ENCODE measurements around the gene TMEM250. TPM values are rescaled to one million over a fixed set of nuclear protein-coding genes. Genes with fewer than 3 reads are reported as not detected.

TMEM250 gene
- total RNA-seq, 2 experiments from 2014 or later = 27.2 to 28.7 TPM

DNA sequence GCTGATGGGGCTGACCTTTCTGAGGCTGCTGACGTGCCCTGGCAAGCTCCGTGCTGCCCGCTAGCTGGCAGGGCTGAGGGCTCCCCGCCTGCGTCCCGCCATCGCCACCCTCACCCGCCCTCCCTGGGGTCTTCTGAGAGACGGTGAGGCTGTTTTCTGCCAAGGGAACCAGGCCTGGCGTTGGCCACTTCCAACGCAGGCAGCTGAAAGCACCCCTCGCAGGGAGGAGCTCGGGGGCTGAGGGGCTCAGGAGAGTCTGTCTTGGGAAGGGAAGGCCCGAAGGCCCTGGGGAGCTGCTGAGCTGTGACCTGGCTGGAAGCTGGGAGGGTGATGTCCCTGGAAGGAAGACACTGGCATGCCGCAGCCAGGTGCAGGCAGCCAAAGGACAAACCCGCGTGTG lies 9.8 kb upstream of the TMEM250 start:
- peaks cover 17% of the 10 kb centered on the region for H3K27me3 Mint-ChIP-seq
- H3K4me3 Mint-ChIP-seq = no peak overlapping the region
- DNase-seq = no peak
- H3K4me1 Mint-ChIP-seq = no peaks in the 10 kb centered on the region
- no peaks in the 10 kb centered on the region for H3K36me3 Mint-ChIP-seq
- no peaks in the 10 kb centered on the region for H3K9me3 Mint-ChIP-seq
- no peak overlapping the region for H3K27ac Mint-ChIP-seq

DNA sequence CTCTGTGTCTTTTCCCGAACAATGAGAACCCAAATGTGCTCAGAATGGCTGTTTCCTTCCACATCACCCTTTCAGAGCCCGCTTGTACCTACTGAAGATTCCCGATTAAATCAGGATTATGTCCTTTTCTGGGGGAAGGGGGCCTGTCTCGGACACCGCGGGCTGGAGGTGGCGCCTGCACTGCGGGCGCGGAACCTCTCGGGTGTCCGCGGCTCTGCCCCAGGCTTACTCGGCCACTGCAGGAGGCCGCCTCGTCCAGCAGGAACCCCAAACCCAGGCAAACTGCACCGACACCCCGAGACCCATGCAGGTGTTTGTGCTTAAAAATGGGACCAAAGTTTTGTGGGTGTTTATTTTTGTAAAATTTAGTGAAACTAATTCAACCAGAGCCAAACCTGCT lies 8.6 kb upstream of the TMEM250 start:
- H3K27me3 Mint-ChIP-seq = peaks cover 12% of the 10 kb centered on the region
- no peak overlapping the region for H3K4me3 Mint-ChIP-seq
- no peak overlapping the region for H3K27ac Mint-ChIP-seq

DNA sequence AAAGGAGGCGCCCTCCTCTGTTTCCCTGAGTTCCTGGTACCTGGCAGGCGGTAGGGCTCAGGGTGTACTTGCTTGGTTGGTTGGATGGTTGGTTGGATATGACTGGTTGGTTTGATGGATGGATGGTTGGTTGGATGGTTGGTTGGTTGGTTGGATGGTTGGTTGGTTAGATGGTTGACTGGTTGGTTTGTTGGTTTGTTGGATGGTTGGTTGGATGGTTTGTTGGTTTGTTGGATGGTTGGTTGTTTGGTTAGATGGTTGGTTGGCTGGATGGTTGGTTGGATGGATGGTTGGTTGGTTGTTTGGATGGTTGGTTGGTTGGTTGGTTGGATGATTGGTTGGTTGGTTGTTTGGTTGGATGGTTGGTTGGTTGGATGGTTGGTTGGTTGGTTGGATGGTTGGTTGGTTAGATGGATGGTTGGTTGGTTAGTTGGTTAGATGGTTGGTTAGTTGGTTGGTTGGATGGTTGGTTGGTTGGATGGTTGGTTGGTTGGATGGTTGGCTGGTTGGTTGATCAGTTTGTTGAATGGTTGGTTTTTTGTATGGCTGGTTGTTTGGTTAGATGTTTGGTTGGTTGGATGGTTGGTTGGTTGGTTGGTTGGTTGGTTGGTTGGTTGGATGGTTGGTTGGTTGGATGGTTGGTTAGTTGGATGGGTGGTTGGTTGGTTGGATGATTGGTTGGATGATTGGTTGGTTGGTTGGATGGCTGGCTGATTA lies 6.5 kb upstream of the TMEM250 start:
- Mint-ChIP-seq H3K4me3 (no peak overlapping the region), H3K27ac (no peak overlapping the region), H3K4me1 (peaks cover 2% of the 10 kb centered on the region), H3K9me3 (no peaks in the 10 kb centered on the region), H3K27me3 (peaks cover 4% of the 10 kb centered on the region), H3K36me3 (no peaks in the 10 kb centered on the region)
- no peak for DNase-seq

More for the DNA sequence above, 8.6 kb upstream of the TMEM250 start:
- Mint-ChIP-seq H3K4me1 (peaks cover 2% of the 10 kb centered on the region), H3K36me3 (no peaks in the 10 kb centered on the region), H3K9me3 (no peaks in the 10 kb centered on the region)
- DNase-seq = no peak

DNA sequence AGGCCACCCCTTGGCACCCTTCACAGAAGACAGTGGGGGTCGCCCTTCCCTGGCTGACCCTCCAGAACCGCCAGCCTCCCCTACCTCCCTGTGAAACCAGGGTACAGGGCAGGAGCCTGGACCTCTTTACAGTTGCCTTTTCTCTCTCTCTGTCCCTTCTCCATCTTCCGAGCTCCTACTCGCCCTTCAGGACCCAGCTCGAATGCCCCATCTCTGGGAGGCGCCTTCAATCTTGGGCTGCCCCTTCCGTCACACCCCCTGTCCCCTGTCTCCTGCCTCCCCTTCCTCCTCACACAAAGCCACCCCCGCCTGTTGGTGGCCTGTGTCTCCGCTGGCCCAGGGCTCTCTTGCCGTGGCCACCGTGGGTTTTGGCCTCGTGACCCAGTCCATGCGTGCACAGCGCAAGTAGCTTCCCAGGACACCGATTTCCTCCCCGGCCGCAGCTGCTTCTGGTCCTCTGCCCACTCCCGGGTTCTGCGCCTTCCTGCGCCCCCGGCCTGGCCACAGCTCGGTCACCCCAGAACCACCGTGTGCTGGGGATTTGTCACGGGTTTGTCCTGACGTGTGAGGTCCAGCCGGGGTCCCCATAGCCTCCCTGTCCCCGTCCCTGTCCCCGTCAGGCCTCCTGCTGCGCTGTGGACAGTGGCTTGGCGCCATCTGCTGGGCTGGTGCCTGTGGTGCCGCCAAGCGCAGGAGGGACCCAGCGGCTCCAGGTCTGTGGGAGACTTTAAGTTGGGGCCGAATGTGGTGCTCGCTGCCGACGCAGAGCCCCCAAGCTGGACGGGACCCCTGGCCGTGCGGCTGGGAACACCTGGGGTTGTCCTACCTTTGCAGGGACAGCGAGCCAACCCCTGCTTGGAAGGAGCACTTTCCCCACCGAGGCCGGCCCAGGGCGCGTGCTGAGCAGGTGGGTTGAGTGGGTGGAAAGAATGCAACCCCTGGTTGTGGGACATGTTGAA lies 4.0 kb upstream of the TMEM250 start:
- Mint-ChIP-seq H3K27me3 (peaks cover 4% of the 10 kb centered on the region), H3K4me3 (no peak overlapping the region), H3K9me3 (no peaks in the 10 kb centered on the region), H3K36me3 (no peaks in the 10 kb centered on the region), H3K4me1 (peaks cover 2% of the 10 kb centered on the region), H3K27ac (no peak overlapping the region)
- peak; percentile 78 for DNase-seq

DNA sequence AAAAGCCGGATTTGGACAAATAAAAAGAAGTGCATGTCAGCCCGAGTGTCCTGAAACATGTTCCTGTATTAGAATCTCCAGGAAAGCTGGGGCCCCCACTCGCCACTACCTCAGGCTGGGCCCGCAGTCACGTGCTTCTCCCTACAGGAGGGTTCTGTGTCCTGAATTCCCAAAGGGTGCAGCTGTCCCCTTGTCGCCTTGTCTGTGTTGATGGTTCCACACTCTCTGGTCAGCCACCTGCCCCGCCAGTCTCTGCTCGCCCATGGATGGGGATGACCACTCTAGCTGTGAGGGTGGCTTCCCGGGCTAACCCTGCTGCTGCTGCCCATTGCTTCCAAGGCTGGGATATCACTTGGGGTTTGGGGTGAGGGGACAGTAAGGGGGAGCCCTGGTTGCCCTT lies 3.1 kb upstream of the TMEM250 start:
- Mint-ChIP-seq H3K9me3 (no peaks in the 10 kb centered on the region), H3K36me3 (no peaks in the 10 kb centered on the region), H3K27ac (no peak overlapping the region), H3K4me1 (peaks cover 2% of the 10 kb centered on the region), H3K27me3 (peaks cover 4% of the 10 kb centered on the region), H3K4me3 (no peak overlapping the region)
- no peak for DNase-seq

DNA sequence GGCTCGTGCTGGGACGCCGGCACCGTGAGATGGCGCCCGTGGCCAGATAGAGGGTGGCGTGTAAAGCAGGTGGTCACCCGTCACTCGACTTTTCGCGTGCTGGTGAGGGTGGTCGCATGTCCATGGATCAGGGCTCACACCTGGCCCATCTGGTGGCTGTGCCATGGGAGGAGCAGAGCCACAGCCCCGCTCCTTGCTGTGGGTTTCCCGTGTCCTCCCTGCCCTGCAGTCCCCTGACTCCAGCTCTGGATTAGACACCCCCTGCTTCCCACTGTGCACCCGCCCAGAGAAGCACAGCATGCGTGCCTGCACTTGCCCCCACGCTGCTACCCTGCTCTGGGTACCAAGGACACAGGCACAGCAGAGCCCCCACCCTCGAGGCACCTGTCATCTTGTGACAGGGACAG lies 1.8 kb upstream of the TMEM250 start:
- Mint-ChIP-seq H3K9me3 (no peaks in the 10 kb centered on the region), H3K4me3 (no peak overlapping the region), H3K27ac (no peak overlapping the region), H3K4me1 (peaks cover 2% of the 10 kb centered on the region), H3K27me3 (peaks cover 4% of the 10 kb centered on the region), H3K36me3 (no peaks in the 10 kb centered on the region)
- no peak for DNase-seq

DNA sequence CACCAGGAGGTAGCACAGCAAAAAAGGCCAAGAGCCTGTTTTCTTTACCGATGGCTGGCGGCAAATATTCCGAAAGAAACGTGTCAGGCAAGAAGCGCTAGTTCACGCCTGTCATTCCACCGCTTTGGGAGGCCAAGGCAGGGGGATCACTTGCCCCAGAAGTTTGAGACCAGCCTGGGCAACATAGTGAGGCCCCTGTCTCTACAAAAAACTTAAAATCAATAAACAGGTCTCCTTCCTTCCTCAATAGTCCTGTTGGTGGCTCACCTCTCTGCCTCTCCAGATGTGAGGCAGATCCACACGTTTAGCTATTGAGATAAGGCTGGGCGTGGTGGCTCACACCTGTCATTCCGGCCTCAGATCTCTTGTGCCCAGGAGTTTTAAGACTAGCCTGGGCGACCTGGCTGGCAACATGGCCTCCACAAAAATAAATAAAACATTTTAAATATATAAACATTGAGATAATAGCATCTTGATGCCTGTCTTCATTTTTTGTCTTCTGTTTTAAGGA lies 1.3 kb upstream of the TMEM250 start:
- no peaks in the 10 kb centered on the region for H3K9me3 Mint-ChIP-seq
- peak overlapping the region; percentile 85 for H3K4me3 Mint-ChIP-seq
- H3K36me3 Mint-ChIP-seq = no peaks in the 10 kb centered on the region
- H3K27ac Mint-ChIP-seq = peak overlapping the region; percentile 80
- H3K4me1 Mint-ChIP-seq = peaks cover 2% of the 10 kb centered on the region
- peaks cover 2% of the 10 kb centered on the region for H3K27me3 Mint-ChIP-seq
- no peak for DNase-seq

DNA sequence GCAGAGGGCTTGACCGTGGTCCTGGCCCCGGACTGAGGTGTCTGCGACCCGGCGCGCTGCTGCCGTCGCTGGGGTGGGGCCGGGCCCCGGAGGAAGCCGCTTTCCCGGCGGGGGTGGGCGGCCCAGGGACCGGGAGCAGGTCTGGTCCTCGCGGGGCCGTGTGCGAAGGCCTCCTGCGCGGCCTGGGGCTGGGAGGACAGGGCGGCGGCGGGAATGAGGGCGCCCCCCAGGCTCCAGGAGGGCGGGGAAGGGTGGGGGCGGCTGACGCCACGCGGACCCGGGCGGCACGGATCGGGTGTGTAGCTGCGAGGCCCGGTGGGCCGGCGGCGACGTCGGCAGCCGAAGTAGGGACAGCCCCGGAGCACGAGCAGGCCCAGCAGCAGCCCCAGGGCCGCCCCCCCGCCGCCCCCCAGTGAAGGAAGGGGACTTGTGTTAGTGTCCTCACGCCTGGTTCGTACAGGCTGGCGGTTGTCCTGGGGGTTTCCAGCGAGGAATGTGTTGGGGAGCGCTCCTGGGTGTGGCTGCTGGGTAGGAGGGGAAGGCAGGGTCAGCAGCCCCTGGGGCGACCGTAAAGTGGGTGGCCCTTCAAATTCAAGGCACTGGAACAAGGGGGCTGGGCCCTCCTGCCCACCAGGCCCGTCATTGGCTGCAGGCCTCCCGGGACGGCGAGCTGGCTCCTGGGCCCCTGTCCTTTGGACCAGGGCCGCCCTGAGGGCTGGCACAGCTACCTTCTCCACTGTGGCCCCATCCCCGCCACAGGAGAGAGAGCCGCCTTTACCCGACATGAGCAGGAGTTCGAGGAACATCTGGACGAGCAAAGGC lies 597 bp upstream of the TMEM250 start:
- H3K4me3 Mint-ChIP-seq = peak overlapping the region; percentile 85
- no peaks in the 10 kb centered on the region for H3K27me3 Mint-ChIP-seq
- H3K36me3 Mint-ChIP-seq = no peaks in the 10 kb centered on the region
- DNase-seq = peak; percentile 45
- H3K4me1 Mint-ChIP-seq = peaks cover 5% of the 10 kb centered on the region
- H3K9me3 Mint-ChIP-seq = no peaks in the 10 kb centered on the region
- peak overlapping the region; percentile 80 for H3K27ac Mint-ChIP-seq

DNA sequence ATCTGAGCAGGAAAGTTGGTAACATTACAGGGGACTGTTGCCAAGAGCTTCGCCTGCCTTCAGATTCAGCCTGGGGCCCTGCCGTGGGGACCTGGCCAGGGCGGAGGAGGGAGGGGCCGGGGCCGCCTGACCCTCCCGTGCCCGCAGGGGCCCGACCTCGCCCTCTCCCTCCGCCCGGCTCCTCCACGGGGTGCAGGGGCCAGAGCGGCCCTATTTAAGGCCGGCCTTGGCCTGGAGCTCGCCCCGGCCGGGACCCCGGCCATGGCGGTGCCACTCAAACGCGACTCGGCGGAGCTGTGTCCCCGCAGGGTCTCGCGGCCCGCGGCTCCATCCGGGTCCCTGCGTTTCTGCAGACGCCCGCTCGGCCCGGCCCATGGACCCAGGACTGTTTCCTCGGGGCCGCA lies 757 bp downstream of the TMEM250 start:
- H3K27ac Mint-ChIP-seq = peak overlapping the region; percentile 90
- H3K4me3 Mint-ChIP-seq = peak overlapping the region; percentile 86
- H3K4me1 Mint-ChIP-seq = peaks cover 16% of the 10 kb centered on the region
- peaks cover 5% of the 10 kb centered on the region for H3K36me3 Mint-ChIP-seq
- H3K27me3 Mint-ChIP-seq = no peaks in the 10 kb centered on the region
- no peaks in the 10 kb centered on the region for H3K9me3 Mint-ChIP-seq
- DNase-seq = no peak

DNA sequence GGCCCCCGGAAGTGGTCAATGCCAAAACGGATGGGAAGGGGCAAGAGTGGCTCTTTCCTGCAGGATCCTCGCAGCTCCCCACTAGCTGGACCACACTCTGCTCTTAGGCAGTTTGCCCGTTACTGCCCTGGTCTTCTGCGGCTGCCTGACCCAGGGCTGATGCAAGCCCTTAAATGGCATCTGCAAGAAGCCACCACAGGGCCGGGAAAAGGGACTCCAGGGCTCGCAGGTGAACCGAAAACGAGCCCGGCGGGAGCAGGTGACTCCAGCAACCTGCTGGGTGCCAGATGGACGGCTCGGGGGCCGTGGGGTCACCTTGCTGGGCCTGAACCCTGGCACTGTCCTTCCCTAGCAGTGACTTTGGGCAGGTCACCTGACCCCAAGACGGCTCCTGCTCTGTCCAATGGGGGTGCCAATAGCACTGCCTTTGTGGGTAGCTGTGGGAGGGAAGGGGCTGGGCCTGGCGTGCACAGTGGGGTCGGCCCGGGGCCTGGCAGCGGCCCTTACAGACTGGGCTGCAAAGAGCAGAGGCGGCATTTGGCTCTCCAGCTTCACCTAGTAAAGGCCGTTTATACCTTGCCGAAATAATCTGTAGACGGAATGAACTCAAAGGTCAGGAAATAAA lies 1.3 kb downstream of the TMEM250 start:
- Mint-ChIP-seq H3K36me3 (peaks cover 5% of the 10 kb centered on the region), H3K27ac (peak overlapping the region; percentile 90), H3K27me3 (no peaks in the 10 kb centered on the region), H3K4me1 (peaks cover 17% of the 10 kb centered on the region), H3K4me3 (peak overlapping the region; percentile 86), H3K9me3 (no peaks in the 10 kb centered on the region)
- peak; percentile 64 for DNase-seq

DNA sequence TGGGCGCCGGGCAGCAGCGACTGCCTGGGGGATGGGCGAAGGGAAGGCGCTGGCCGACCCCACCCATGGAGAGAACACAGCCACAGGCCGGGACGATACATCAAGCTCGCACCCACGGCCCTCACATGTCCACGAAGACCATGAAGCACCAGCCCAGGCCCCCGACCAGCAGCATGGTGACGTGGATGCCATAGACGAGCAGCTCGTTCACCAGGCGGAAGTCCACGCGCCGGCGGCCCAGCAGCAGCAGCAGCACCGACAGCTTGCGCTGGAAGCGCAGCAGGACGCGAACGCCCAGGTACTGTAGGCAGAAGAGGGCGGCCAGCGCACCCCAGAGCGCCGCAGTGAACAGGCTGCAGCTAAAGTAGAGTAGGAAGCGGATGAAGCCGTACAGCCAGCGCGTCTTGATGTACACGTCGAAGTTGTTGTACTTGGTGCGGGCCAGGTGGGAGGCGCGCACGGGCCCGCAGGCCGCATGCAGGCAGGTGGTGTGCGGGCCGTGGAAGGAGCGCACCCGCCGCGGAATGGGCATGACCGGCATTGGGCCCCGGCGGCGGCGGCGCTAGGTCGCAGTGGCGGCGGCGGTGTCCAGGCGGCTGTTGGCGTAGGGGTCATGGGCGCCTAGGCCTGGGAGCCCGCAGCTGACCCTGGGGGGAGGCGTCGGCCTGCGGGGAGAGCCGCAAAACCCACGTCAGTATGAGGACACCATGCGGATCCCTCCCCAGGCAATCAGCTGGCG lies 2.1 kb downstream of the TMEM250 start:
- Mint-ChIP-seq H3K9me3 (no peaks in the 10 kb centered on the region), H3K27ac (no peak overlapping the region), H3K27me3 (no peaks in the 10 kb centered on the region), H3K36me3 (peaks cover 6% of the 10 kb centered on the region), H3K4me3 (peak overlapping the region; percentile 14), H3K4me1 (peaks cover 25% of the 10 kb centered on the region)
- DNase-seq = no peak

DNA sequence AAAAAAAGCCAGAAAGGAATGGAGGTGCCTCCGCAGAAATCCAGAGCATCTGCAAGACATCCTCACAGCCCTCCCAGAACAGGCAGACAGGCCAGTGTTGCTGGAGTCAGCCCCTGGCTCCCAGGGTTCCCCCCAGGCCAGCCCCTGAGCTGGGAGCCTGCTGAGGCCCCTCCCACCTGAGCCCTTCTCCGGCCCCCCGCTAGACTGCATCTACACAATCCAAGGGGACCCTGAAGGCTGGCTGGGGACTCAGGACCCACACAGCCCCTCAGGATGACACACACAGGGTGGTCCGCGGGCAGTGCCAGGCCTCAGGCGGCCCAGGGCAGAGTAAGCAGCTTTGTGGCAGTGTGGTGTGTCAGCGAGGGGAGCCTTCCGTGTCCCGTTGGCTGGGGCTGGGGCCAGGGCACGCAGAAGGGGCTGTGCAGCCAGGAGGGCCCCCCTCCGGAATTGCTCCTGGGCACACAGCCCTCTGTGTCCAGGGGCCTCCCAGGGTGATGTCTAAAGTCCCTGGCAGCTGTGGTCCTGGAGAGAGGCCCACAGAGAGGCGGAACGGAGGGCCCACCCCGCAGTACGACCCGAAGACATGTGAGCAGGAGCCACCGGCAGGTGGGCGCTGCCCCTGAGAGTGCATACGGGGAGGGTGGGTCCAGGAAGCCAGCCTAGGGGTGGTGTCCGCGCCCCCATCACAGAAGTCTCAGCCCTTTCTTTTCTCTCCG lies 2.9 kb downstream of the TMEM250 start:
- Mint-ChIP-seq H3K9me3 (no peaks in the 10 kb centered on the region), H3K27ac (no peak overlapping the region), H3K4me1 (peaks cover 29% of the 10 kb centered on the region), H3K27me3 (no peaks in the 10 kb centered on the region), H3K4me3 (no peak overlapping the region), H3K36me3 (peaks cover 8% of the 10 kb centered on the region)
- DNase-seq = no peak

DNA sequence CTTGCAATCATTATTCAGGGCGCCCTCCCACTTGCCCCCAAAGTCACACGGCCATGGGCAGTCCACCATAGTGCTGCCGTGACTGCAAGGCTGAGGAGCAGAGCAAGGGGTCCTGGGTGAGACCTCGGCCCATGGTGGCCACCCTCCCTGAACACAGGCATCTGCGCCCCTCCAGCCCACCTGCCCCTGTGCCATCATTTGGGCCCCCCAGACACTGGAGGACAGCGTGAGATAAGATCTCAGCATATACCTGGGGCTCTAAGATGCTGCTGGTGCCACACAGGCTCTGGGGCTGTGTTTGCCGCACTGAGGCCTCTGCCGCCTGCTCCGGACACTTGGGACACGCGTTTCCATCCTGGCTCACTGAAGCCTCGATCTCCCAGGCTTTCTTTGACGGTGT lies 3.5 kb downstream of the TMEM250 start:
- Mint-ChIP-seq H3K27me3 (no peaks in the 10 kb centered on the region), H3K9me3 (no peaks in the 10 kb centered on the region), H3K4me1 (peaks cover 35% of the 10 kb centered on the region), H3K36me3 (peaks cover 8% of the 10 kb centered on the region), H3K4me3 (no peak overlapping the region), H3K27ac (peak overlapping the region; percentile 51)
- no peak for DNase-seq
